Activated naive CD4-positive, alpha-beta T cell treated with anti-CD3 and anti-CD28 coated beads, Interleukin-2, amount 10 ng/mL, durations not matched to agents 7 days and 5 days (primary cell): ENCODE results near the gene OR10H4.
"Not testable (repeated sequence)": the region's sequence is repeated elsewhere in the genome, so short reads cannot be mapped to it uniquely, and the experiment has no call there.

Experiments
- CTCF ChIA-PET: fragments of 350-600 bp; sonication (Branson Sonifier 250); formaldehyde crosslinking; loops from one replicate; lab custom pipeline; 2021; ENCODE audit warnings: antibody characterized with exemption; lab: Charles Lee
- DNase-seq: peaks from one replicate; pipeline ENCODE4 v3.0.0-alpha.2; 2020
- H3K27ac Mint-ChIP-seq: one replicate; pipeline ENCODE4 v1.8.0; 2021; ENCODE audit warnings: mild to moderate bottlenecking, moderate library complexity, mixed read lengths
- H3K27me3 Mint-ChIP-seq: one replicate; pipeline ENCODE4 v1.8.0; 2021; ENCODE audit warnings: mild to moderate bottlenecking, mixed read lengths
- H3K36me3 Mint-ChIP-seq: one replicate; pipeline ENCODE4 v1.8.0; 2021; ENCODE audit warnings: mixed read lengths
- H3K4me1 Mint-ChIP-seq: one replicate; pipeline ENCODE4 v1.8.0; 2021; ENCODE audit warnings: mixed read lengths
- H3K4me3 Mint-ChIP-seq: one replicate; pipeline ENCODE4 v1.8.0; 2021; ENCODE audit warnings: mild to moderate bottlenecking, moderate library complexity, mixed read lengths
- H3K9me3 Mint-ChIP-seq: one replicate; pipeline ENCODE4 v1.8.0; 2021; ENCODE audit warnings: mixed read lengths

Gene OR10H4, protein sequence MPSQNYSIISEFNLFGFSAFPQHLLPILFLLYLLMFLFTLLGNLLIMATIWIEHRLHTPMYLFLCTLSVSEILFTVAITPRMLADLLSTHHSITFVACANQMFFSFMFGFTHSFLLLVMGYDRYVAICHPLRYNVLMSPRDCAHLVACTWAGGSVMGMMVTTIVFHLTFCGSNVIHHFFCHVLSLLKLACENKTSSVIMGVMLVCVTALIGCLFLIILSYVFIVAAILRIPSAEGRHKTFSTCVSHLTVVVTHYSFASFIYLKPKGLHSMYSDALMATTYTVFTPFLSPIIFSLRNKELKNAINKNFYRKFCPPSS

DNA sequence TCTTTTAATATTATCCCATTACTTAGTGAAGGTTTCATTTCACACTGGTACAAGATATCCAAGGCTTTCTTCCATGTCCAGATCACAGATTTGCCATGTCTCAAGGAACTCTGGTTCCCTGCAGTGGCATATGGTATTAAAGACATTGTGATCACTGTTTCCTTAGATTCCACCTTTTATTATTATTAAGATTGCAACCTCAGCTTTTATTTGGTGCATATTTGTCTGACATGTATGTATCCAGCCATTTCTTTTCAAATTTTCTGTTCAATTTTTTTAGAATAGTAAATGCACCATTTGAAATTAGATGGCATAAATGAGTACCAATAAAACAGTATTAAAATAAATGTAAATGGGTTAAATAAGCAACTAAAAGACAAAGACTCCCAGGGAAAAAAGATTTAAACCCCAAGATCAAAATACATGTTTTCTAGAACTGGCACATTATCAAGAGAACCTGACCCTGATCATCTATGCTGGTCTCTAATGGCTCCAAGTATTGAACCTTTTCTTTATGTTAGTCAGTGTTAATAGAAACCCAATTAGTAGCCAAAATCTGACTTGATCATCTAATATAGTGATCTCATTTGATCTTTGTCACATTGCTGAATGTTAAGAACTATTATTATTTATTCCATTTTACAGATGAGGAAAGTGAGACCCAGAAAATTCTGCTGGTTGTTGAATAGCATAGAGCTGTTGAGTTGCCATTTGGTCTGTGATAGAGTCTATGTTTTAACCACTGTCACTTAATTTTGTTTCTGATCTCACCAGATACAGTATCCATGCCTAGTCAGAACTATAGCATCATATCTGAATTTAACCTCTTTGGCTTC is at the start of gene OR10H4:
OR10H4 (plus strand) TSS at position 786 of the 836 bp plus-strand sequence; CDS start at position 786, 0 bp downstream.
- H3K4me3 Mint-ChIP-seq: no peak within 1 kb of the TSS
- no peak for DNase-seq
- CTCF ChIA-PET: no interaction called here
- H3K9me3 Mint-ChIP-seq: peaks cover 15% of the 10 kb centered on the region
- H3K27ac Mint-ChIP-seq: no peak within 1 kb of the TSS
- no peaks in the 10 kb centered on the region for H3K36me3 Mint-ChIP-seq
- H3K4me1 Mint-ChIP-seq: no peaks in the 10 kb centered on the region
- H3K27me3 Mint-ChIP-seq: peaks cover 14% of the 10 kb centered on the region

DNA sequence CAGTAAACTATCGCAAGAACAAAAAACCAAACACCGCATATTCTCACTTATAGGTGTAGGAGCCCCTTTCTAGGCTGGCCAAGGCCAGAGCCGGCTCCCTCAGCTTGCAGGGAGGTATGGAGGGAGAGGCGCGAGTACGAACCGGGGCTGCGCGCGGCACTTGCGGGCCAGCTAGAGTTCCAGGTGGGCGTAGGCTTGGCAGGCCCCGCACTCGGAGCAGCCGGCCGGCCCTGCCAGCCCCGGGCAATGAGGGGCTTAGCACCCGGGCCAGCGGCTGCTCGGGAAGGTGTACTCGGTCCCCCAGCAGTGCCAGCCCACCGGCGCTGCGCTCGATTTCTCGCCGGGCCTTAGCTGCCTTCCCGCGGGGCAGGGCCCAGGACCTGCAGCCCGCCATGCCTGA is 49.2 kb upstream of the OR10H4 start:
- H3K9me3 Mint-ChIP-seq, H3K4me1 Mint-ChIP-seq, CTCF ChIA-PET, H3K4me3 Mint-ChIP-seq, DNase-seq, H3K27ac Mint-ChIP-seq, H3K36me3 Mint-ChIP-seq: not testable (repeated sequence)
- peaks cover 49% of the 10 kb centered on the region for H3K27me3 Mint-ChIP-seq

- H3K4me1 Mint-ChIP-seq, H3K36me3 Mint-ChIP-seq, H3K27ac Mint-ChIP-seq, DNase-seq, H3K9me3 Mint-ChIP-seq, CTCF ChIA-PET: not testable (repeated sequence)
- Mint-ChIP-seq H3K27me3 (peaks cover 49% of the 10 kb centered on the region), H3K4me3 (peak overlapping the region; percentile 29)
Observed at GRCh38 chr19:15900032-15900431, 48.8 kb upstream of the OR10H4 start.

- CTCF ChIA-PET: no interaction called here
- DNase-seq: no peak
- Mint-ChIP-seq H3K4me3 (peak overlapping the region; percentile 29), H3K27me3 (peaks cover 49% of the 10 kb centered on the region), H3K9me3 (no peaks in the 10 kb centered on the region), H3K27ac (no peak overlapping the region), H3K36me3 (no peaks in the 10 kb centered on the region), H3K4me1 (peaks cover 6% of the 10 kb centered on the region)
Observed at GRCh38 chr19:15900504-15900903, 48.3 kb upstream of the OR10H4 start.

DNA sequence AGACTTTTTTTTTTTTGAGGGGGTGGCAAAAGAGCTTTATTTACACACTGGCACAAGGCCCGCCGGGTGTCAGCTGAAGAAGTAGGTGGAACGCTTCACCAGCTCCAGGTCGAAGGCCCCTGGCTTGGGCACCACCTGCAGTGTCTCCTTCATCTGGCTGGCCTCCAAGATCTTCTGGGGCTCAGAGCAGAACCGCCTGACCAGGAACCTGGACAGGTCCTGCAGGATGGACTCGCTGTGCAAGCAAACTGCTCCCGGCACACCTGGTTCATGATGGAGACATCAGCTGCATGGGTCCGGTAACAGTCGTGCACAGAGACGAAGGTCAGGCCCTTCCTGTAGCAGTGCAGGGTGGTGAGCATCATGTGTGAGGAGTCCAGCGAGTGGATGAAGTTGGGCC is 46.6 kb upstream of the OR10H4 start:
- no peak for DNase-seq
- Mint-ChIP-seq H3K36me3 (no peaks in the 10 kb centered on the region), H3K4me3 (no peak overlapping the region), H3K9me3 (no peaks in the 10 kb centered on the region), H3K27ac (no peak overlapping the region), H3K27me3 (peaks cover 56% of the 10 kb centered on the region), H3K4me1 (peaks cover 6% of the 10 kb centered on the region)
- CTCF ChIA-PET: no interaction called here

GRCh38 chr19:15902898-15903297 is 45.9 kb upstream of the OR10H4 start:
- H3K36me3 Mint-ChIP-seq, H3K27ac Mint-ChIP-seq, H3K9me3 Mint-ChIP-seq, H3K4me3 Mint-ChIP-seq, CTCF ChIA-PET, DNase-seq, H3K4me1 Mint-ChIP-seq: not testable (repeated sequence)
- H3K27me3 Mint-ChIP-seq: peaks cover 50% of the 10 kb centered on the region

- DNase-seq: no peak
- no peak overlapping the region for H3K4me3 Mint-ChIP-seq
- no peaks in the 10 kb centered on the region for H3K36me3 Mint-ChIP-seq
- H3K4me1 Mint-ChIP-seq: peaks cover 5% of the 10 kb centered on the region
- CTCF ChIA-PET: no interaction called here
- H3K27me3 Mint-ChIP-seq: peaks cover 30% of the 10 kb centered on the region
- H3K27ac Mint-ChIP-seq: no peak overlapping the region
- H3K9me3 Mint-ChIP-seq: no peaks in the 10 kb centered on the region
Observed at GRCh38 chr19:15905026-15905425, 43.8 kb upstream of the OR10H4 start.

GRCh38 chr19:15911599-15912235 is 37.1 kb upstream of the OR10H4 start:
- Mint-ChIP-seq H3K27ac (no peak overlapping the region), H3K36me3 (peaks cover 2% of the 10 kb centered on the region), H3K27me3 (peaks cover 45% of the 10 kb centered on the region), H3K4me3 (no peak overlapping the region), H3K9me3 (peaks cover 3% of the 10 kb centered on the region), H3K4me1 (no peaks in the 10 kb centered on the region)
- CTCF ChIA-PET: no interaction called here
- DNase-seq: no peak

- Mint-ChIP-seq H3K9me3 (peaks cover 3% of the 10 kb centered on the region), H3K27ac (no peak overlapping the region), H3K27me3 (peaks cover 45% of the 10 kb centered on the region), H3K4me3 (no peak overlapping the region), H3K36me3 (peaks cover 2% of the 10 kb centered on the region), H3K4me1 (no peaks in the 10 kb centered on the region)
- no peak for DNase-seq
- CTCF ChIA-PET: interaction anchor here (0.6 kb wide), 1 partner anchor 287 kb away, joined by 3 read pairs; no protein-coding TSS in a partner anchor
Observed at GRCh38 chr19:15913384-15913783, 35.4 kb upstream of the OR10H4 start.

DNA sequence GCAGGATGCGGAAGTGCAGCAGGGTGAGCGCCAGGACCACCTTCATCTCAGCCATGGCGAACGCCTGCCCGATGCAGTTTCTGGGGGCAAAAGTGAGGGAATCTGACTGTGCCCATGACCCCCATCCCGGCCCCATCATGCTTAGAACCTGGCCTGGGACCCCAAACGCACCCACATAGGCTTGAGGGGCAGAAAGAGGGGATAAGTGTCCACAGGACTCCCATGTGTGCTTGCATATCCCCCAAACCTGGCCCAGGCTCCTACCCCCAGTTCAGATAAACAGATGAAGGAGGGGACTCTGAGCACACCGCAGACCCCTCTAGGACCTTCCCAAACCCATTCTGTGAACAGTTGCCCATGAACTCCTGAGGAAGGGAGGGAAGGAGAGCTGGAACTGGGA is 35.0 kb upstream of the OR10H4 start:
- H3K9me3 Mint-ChIP-seq: peaks cover 3% of the 10 kb centered on the region
- H3K27ac Mint-ChIP-seq: no peak overlapping the region
- H3K36me3 Mint-ChIP-seq: peaks cover 2% of the 10 kb centered on the region
- DNase-seq: no peak
- peaks cover 45% of the 10 kb centered on the region for H3K27me3 Mint-ChIP-seq
- H3K4me1 Mint-ChIP-seq: no peaks in the 10 kb centered on the region
- H3K4me3 Mint-ChIP-seq: no peak overlapping the region
- CTCF ChIA-PET: no interaction called here

DNA sequence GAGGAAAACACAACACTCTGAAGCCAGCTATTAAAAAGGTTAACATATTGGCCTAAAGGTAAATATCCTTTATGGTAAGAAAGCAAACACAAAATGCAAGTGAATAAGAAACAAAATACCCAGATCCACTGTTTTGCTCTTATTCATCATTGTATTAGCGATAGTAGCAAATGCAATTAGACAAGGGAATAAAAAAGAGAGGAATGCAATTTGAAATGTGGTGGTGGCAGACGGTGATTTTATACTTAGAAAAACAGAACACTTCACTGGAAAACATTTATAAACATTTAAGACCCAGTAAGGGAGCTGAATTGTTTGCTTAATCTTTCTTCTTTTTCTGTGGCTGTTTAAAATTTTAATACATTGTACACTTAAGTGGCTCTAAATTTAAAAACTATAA is 33.7 kb upstream of the OR10H4 start:
- Mint-ChIP-seq H3K27me3 (peaks cover 45% of the 10 kb centered on the region), H3K9me3 (peaks cover 3% of the 10 kb centered on the region), H3K4me1 (no peaks in the 10 kb centered on the region), H3K4me3 (no peak overlapping the region), H3K36me3 (peaks cover 2% of the 10 kb centered on the region), H3K27ac (no peak overlapping the region)
- DNase-seq: no peak
- CTCF ChIA-PET: no interaction called here

- peaks cover 3% of the 10 kb centered on the region for H3K9me3 Mint-ChIP-seq
- peaks cover 30% of the 10 kb centered on the region for H3K27me3 Mint-ChIP-seq
- no peak for DNase-seq
- H3K27ac Mint-ChIP-seq: no peak overlapping the region
- H3K4me3 Mint-ChIP-seq: no peak overlapping the region
- H3K36me3 Mint-ChIP-seq: peaks cover 2% of the 10 kb centered on the region
- CTCF ChIA-PET: no interaction called here
- no peaks in the 10 kb centered on the region for H3K4me1 Mint-ChIP-seq
Observed at GRCh38 chr19:15919243-15919642, 29.6 kb upstream of the OR10H4 start.

GRCh38 chr19:15922021-15922420 is 26.8 kb upstream of the OR10H4 start:
- H3K4me3 Mint-ChIP-seq: no peak overlapping the region
- H3K27ac Mint-ChIP-seq: no peak overlapping the region
- no peaks in the 10 kb centered on the region for H3K36me3 Mint-ChIP-seq
- no peaks in the 10 kb centered on the region for H3K4me1 Mint-ChIP-seq
- peaks cover 35% of the 10 kb centered on the region for H3K27me3 Mint-ChIP-seq
- H3K9me3 Mint-ChIP-seq: no peaks in the 10 kb centered on the region
- DNase-seq: no peak
- CTCF ChIA-PET: no interaction called here

GRCh38 chr19:15923702-15924101 is 25.1 kb upstream of the OR10H4 start:
- Mint-ChIP-seq H3K9me3 (no peaks in the 10 kb centered on the region), H3K4me1 (no peaks in the 10 kb centered on the region), H3K27ac (no peak overlapping the region), H3K36me3 (no peaks in the 10 kb centered on the region), H3K4me3 (no peak overlapping the region), H3K27me3 (peaks cover 38% of the 10 kb centered on the region)
- CTCF ChIA-PET: no interaction called here
- no peak for DNase-seq
